TTC549 (cell line): ENCODE data around the gene YWHAG.
"Not testable (repeated sequence)": the region's sequence is repeated elsewhere in the genome, so short reads cannot be mapped to it uniquely, and the experiment has no call there.

Source experiments
- FAIRE-seq: peaks from 2 replicates; lab custom pipeline; 2012; peaks lifted over from hg19 to GRCh38; lab: Jason Lieb, UNC

The YWHAG gene

GRCh38 chr7:76346778-76347177, 12.0 kb downstream of the YWHAG start:
- FAIRE-seq, result no peak

- FAIRE-seq, result no peak
Observed at GRCh38 chr7:76346097-76346496, 12.7 kb downstream of the YWHAG start.

GRCh38 chr7:76343931-76344321, 14.9 kb downstream of the YWHAG start:
- no peak for FAIRE-seq

GRCh38 chr7:76343294-76343930, 15.4 kb downstream of the YWHAG start:
- no peak for FAIRE-seq

GRCh38 chr7:76342222-76342621, 16.6 kb downstream of the YWHAG start:
- no peak for FAIRE-seq

- no peak for FAIRE-seq
Observed at GRCh38 chr7:76340617-76341131, 18.1 kb downstream of the YWHAG start.

- FAIRE-seq, result no peak
Observed at GRCh38 chr7:76338298-76339084, 20.3 kb downstream of the YWHAG start.

- FAIRE-seq, result no peak
Observed at GRCh38 chr7:76337147-76337546, 21.6 kb downstream of the YWHAG start.

GRCh38 chr7:76336094-76336493, 22.7 kb downstream of the YWHAG start:
- FAIRE-seq, result no peak

GRCh38 chr7:76335417-76335816, 23.4 kb downstream of the YWHAG start:
- FAIRE-seq, result not testable (repeated sequence)

- FAIRE-seq, result no peak
Observed at GRCh38 chr7:76334320-76334967, 24.3 kb downstream of the YWHAG start.

GRCh38 chr7:76333511-76334101, 25.2 kb downstream of the YWHAG start:
- FAIRE-seq, result no peak

GRCh38 chr7:76332078-76332477, 26.7 kb downstream of the YWHAG start:
- no peak for FAIRE-seq

GRCh38 chr7:76330673-76331072, 28.1 kb downstream of the YWHAG start:
- no peak for FAIRE-seq

- no peak for FAIRE-seq
Observed at GRCh38 chr7:76330261-76330660, 28.5 kb downstream of the YWHAG start.

- no peak for FAIRE-seq
Observed at GRCh38 chr7:76329479-76329878, 29.3 kb downstream of the YWHAG start.

- no peak for FAIRE-seq
Observed at GRCh38 chr7:76328389-76328788, 30.4 kb downstream of the YWHAG start.

GRCh38 chr7:76327610-76328009, 31.2 kb downstream of the YWHAG start:
- no peak for FAIRE-seq

- no peak for FAIRE-seq
Observed at GRCh38 chr7:76326646-76327233, 32.1 kb downstream of the YWHAG start.

- FAIRE-seq, result no peak
Observed at GRCh38 chr7:76325811-76326210, 33.0 kb downstream of the YWHAG start.

GRCh38 chr7:76325092-76325491, 33.7 kb downstream of the YWHAG start:
- FAIRE-seq, result no peak
